ENCODE results near the gene MLLT1. TPM values are rescaled to one million over a fixed set of nuclear protein-coding genes. Genes with fewer than 3 reads are reported as not detected.

The MLLT1 gene
- total RNA-seq, 2 experiments from 2014 or later, result 17.5 to 56.0 TPM

DNA sequence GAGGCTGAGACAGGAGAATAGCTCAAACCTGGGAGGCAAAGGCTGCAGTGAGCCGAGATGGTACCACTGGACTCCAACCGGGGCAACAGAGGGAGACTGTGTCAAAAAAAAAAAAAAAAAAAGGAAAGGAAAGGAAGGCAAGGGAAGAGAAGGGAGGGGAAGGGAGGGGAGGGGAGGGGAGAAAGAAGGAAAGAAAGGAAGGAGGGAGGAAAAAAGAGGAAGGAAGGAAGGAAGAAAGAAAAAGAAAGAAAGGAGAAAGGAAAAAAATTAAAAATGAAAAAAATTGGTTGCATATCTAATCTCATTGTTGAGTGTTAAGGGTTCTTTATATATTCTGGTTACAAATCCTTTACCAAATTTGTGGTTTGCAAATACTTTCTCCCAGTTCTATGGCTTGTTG lies 98.7 kb downstream of the MLLT1 start:
- Histone ChIP-seq H3K9me2 (ENCODE audit: insufficient read depth, low read length) (no peaks in the 10 kb centered on the region), H3K79me2 (ENCODE audit: insufficient read depth, low read depth, low read length) (no peaks in the 10 kb centered on the region), H3K4me2 (ENCODE audit: low read length) (no peak overlapping the region), H3K4me1 (ENCODE audit: insufficient read depth, low read length, poor library complexity, severe bottlenecking) (no peaks in the 10 kb centered on the region), H3K36me3 (ENCODE audit: insufficient read depth, low read length) (no peaks in the 10 kb centered on the region), H3K27ac (ENCODE audit: low read depth, low read length, poor library complexity, severe bottlenecking) (no peak overlapping the region), H4K20me1 (ENCODE audit: insufficient read depth, low read length) (no peaks in the 10 kb centered on the region), H3K9me3 (ENCODE audit: low read length) (no peaks in the 10 kb centered on the region), H2AFZ (ENCODE audit: low read length) (no peak overlapping the region), H3K4me3 (ENCODE audit: low read depth, low read length, poor library complexity, severe bottlenecking) (no peak overlapping the region)
- CTCF ChIA-PET (ENCODE audit: unreplicated experiment), result no interaction called here
- POLR2A ChIA-PET, result interaction anchor here (0.7 kb wide), 2 partner anchors 93 to 150 kb away, joined by 3 read pairs; no protein-coding TSS in a partner anchor
- intact Hi-C loops (cut with micrococcal nuclease; ENCODE audit: unreplicated experiment), result no loop called here
- TF ChIP-seq EZH2phosphoT487 (IDR thresholded peaks at IDR 0.05; ENCODE audit: borderline replicate concordance, low read depth, low read length), result no peak
- TF ChIP-seq, protein P1, sequence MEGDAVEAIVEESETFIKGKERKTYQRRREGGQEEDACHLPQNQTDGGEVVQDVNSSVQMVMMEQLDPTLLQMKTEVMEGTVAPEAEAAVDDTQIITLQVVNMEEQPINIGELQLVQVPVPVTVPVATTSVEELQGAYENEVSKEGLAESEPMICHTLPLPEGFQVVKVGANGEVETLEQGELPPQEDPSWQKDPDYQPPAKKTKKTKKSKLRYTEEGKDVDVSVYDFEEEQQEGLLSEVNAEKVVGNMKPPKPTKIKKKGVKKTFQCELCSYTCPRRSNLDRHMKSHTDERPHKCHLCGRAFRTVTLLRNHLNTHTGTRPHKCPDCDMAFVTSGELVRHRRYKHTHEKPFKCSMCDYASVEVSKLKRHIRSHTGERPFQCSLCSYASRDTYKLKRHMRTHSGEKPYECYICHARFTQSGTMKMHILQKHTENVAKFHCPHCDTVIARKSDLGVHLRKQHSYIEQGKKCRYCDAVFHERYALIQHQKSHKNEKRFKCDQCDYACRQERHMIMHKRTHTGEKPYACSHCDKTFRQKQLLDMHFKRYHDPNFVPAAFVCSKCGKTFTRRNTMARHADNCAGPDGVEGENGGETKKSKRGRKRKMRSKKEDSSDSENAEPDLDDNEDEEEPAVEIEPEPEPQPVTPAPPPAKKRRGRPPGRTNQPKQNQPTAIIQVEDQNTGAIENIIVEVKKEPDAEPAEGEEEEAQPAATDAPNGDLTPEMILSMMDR (conservative IDR thresholded peaks at IDR 0.05; ENCODE audit: low read length), result no peak
- no TSS peak for BruUV-seq (replicated peaks)
- no peak for DNase-seq (ENCODE audit: low spot score)

DNA sequence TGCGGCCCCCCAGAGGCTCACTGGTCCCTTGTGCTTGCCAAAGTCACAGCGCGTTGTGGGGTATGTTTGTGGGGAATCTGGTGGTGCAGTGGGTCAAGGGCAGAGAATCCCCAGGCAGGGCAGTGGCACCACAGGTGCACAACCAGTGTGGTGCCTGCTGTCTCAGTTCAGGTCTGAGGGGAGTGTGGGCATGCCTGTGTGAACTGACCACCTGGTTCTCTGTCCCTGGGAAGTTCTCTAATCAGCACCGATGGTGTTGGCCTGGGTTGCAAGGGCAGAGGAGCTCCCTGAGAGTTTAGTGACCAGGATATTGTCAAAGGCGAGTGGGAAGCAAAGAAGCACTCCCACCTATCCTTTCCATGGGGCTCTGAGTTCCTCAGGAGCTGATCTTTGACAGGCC lies 106.6 kb downstream of the MLLT1 start:
- no TSS peak for BruUV-seq (replicated peaks)
- H3K4me1 ChIP-seq (ENCODE audit: insufficient read depth, low read length, poor library complexity, severe bottlenecking), result no peaks in the 10 kb centered on the region
- H2AFZ ChIP-seq (ENCODE audit: low read length), result no peak overlapping the region
- no peaks in the 10 kb centered on the region for H3K36me3 ChIP-seq (ENCODE audit: insufficient read depth, low read length)
- H3K9me3 ChIP-seq (ENCODE audit: low read length), result no peaks in the 10 kb centered on the region; the same call in 1 of the 2 replicates
- no peak overlapping the region for H3K4me3 ChIP-seq (ENCODE audit: low read depth, low read length, poor library complexity, severe bottlenecking)
- H3K4me2 ChIP-seq (ENCODE audit: low read length), result no peak overlapping the region
- no peak for DNase-seq (ENCODE audit: low spot score)
- ChIA-PET POLR2A (interaction anchor here (0.7 kb wide), 1 partner anchor 94 kb away, joined by 3 read pairs; no protein-coding TSS in a partner anchor), CTCF (ENCODE audit: unreplicated experiment) (no interaction called here)
- no peak for TF ChIP-seq EZH2phosphoT487 (IDR thresholded peaks at IDR 0.05; ENCODE audit: borderline replicate concordance, low read depth, low read length)
- TF ChIP-seq, protein P1 (conservative IDR thresholded peaks at IDR 0.05; ENCODE audit: low read length), result no peak
- H3K27ac ChIP-seq (ENCODE audit: low read depth, low read length, poor library complexity, severe bottlenecking), result no peak overlapping the region
- H3K9me2 ChIP-seq (ENCODE audit: insufficient read depth, low read length), result no peaks in the 10 kb centered on the region
- no peaks in the 10 kb centered on the region for H3K79me2 ChIP-seq (ENCODE audit: insufficient read depth, low read depth, low read length)
- H4K20me1 ChIP-seq (ENCODE audit: insufficient read depth, low read length), result no peaks in the 10 kb centered on the region
- intact Hi-C loops (cut with micrococcal nuclease; ENCODE audit: unreplicated experiment), result no loop called here

DNA sequence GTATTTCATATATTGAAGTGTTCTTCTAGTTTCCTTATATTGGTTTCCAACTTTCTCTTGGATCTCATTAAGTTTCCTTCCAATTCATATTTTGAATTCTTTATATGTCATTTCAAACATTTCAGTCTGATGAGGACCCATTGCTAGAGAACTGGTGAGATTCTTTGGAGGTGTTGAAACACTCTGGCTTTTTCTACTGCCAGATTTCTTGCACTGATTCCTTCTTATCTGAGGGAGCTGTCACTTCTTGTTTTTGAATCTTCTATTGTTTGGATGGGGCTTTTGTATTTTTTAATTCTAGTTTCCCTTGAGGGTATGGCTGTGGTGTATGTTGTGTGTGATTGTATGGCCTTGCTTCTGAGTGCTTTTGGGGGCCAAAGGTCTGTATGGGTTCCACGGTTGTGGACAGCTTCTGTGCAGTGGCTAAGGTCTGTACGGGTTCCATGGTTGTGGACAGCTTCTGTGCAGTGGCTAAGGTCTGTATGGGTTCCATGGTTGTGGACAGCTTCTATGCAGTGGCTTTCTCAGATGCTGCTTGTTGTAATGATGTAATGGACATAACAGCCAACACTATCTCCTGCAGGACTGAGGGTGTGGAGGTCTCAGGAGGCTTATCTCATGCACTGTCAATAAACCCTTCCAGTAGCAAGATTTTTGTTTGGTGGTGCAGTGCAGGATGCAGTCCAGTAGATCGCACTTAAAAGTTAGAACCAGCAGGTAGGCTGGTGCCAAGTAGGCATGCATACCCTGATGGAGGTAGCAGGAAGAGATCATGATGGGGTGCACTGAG lies 107.5 kb downstream of the MLLT1 start:
- TF ChIP-seq EZH2phosphoT487 (IDR thresholded peaks at IDR 0.05; ENCODE audit: borderline replicate concordance, low read depth, low read length), result no peak
- TF ChIP-seq, protein P1 (conservative IDR thresholded peaks at IDR 0.05; ENCODE audit: low read length), result no peak
- H4K20me1 ChIP-seq (ENCODE audit: insufficient read depth, low read length), result no peaks in the 10 kb centered on the region
- no peak overlapping the region for H3K4me3 ChIP-seq (ENCODE audit: low read depth, low read length, poor library complexity, severe bottlenecking)
- no peaks in the 10 kb centered on the region for H3K9me2 ChIP-seq (ENCODE audit: insufficient read depth, low read length)
- intact Hi-C loops (cut with micrococcal nuclease; ENCODE audit: unreplicated experiment), result no loop called here
- BruUV-seq (replicated peaks), result no TSS peak
- no peaks in the 10 kb centered on the region; the same call in 1 of the 2 replicates for H3K9me3 ChIP-seq (ENCODE audit: low read length)
- no peak overlapping the region for H3K27ac ChIP-seq (ENCODE audit: low read depth, low read length, poor library complexity, severe bottlenecking)
- H3K36me3 ChIP-seq (ENCODE audit: insufficient read depth, low read length), result no peaks in the 10 kb centered on the region
- H3K4me1 ChIP-seq (ENCODE audit: insufficient read depth, low read length, poor library complexity, severe bottlenecking), result no peaks in the 10 kb centered on the region
- DNase-seq (ENCODE audit: low spot score), result no peak
- no peak overlapping the region for H2AFZ ChIP-seq (ENCODE audit: low read length)
- H3K79me2 ChIP-seq (ENCODE audit: insufficient read depth, low read depth, low read length), result no peaks in the 10 kb centered on the region
- no peak overlapping the region for H3K4me2 ChIP-seq (ENCODE audit: low read length)
- CTCF ChIA-PET (ENCODE audit: unreplicated experiment), result no interaction called here
- POLR2A ChIA-PET, result no interaction called here

All from OCI-LY7 (cell line).